Psoas muscle (tissue), 8 donors: ENCODE measurements around the gene HS3ST4. TPM values are rescaled to one million over a fixed set of nuclear protein-coding genes. Genes with fewer than 3 reads are reported as not detected.

Experiments used
- ATAC-seq, 4 donors: fragments of 200-7000 bp; cut with Tn5 transposase; one replicate each; pipeline ENCODE4 v1.9.1; 2020; ENCODE audit warnings: moderate library complexity in 3 of 4, mild to moderate bottlenecking in 2 of 4
- DNase-seq, 2 donors: peaks; one replicate each; pipeline ENCODE4 v3.0.0-alpha.2; 2020
- H3K27ac ChIP-seq: fragments of 200-600 bp; one replicate; pipeline ENCODE4 v1.8.0; 2022
- H3K27me3 ChIP-seq, 3 donors: fragments of 200-600 bp in 1 of 3; one replicate each; pipeline versions ENCODE4 v1.6.1 to v1.8.0; 2013 to 2022; ENCODE audit warnings: low read length in 2 of 3, mild to moderate bottlenecking in 2 of 3, moderate library complexity in 1 of 3; ENCODE audit not compliant: insufficient read depth in 3 of 3
- H3K36me3 ChIP-seq, 2 donors: fragments of 200-600 bp in 1 of 2; one replicate each; pipeline versions ENCODE4 v1.6.1 to v1.8.0; 2013 to 2022; ENCODE audit warnings: low read depth in 1 of 2, mild to moderate bottlenecking in 1 of 2, moderate library complexity in 1 of 2; ENCODE audit not compliant: insufficient read depth in 1 of 2
- H3K4me1 ChIP-seq: fragments of 200-600 bp; one replicate; pipeline ENCODE4 v1.8.0; 2022
- H3K4me3 ChIP-seq: fragments of 200-600 bp; one replicate; pipeline ENCODE4 v1.8.0; 2022; ENCODE audit warnings: mild to moderate bottlenecking
- H3K9me3 ChIP-seq: fragments of 200-600 bp; one replicate; pipeline ENCODE4 v1.8.0; 2022
- WGBS, 3 donors: extraction: QIAGEN DNeasy Blood & Tissue Kit; methylation state at CpG; one replicate each; pipeline versions ENCODE4 v1.1.6 to v1.1.7; 2013; 5-methylcytosine and 5-hydroxymethylcytosine counted together
- intact Hi-C, 2 donors: fragments of 100-400 bp; cut with DNase I; formaldehyde crosslinking; loops; one replicate each; pipeline versions ENCODE4 v1.11.0 to v1.14.2; 2022
- polyA plus RNA-seq, 3 donors: library from polyadenylated mRNA; stranded (reverse); fragments of 200-250 nt; gene quantifications; one replicate each; pipeline ENCODE4 v1.2.3, GENCODE V29; 2013
- total RNA-seq, 4 donors: library from RNA; stranded (reverse); fragmentation: NEBNext Ultra II Directional in 2 of 4; extraction: Animal tissue kit (Norgen Biotek cat#: 25700) in 2 of 4; gene quantifications; one replicate each; pipeline versions ENCODE4 v1.2.1 to v1.2.4, GENCODE V29; 2021 to 2023
- TF ChIP-seq, protein P1 (sequence below): fragments of 200-600 bp; IDR thresholded peaks from one replicate; pipeline ENCODE4 v1.8.0; 2022; ENCODE audit warnings: antibody characterized with exemption
- donor health status: healthy with polysubstance abuse.
- donor health status: DM: no; HTN: no; CAD: no; lungs with moderate emphysema.
- donor health status: Bipolar disorder and iron deficiency.
- donor health status: healthy.
- donor health status: DM: yes; HTN: yes; CAD: no.
- donor health status: DM: no; HTN: no; CAD: no.
- donor health status: DM: no; HTN: no; CAD: no.
- donor health status: DM: yes; HTN: yes; CAD: no.

HS3ST4 gene
- total and polyA plus RNA-seq, 7 donors = 0.01 TPM; not detected in 6

- intact Hi-C loops = no loop called here
- Histone ChIP-seq H3K36me3 (no peaks in the 10 kb centered on the region), H3K27ac (no peak overlapping the region), H3K9me3 (no peaks in the 10 kb centered on the region), H3K4me1 (no peaks in the 10 kb centered on the region), H3K27me3 (no peaks in the 10 kb centered on the region), H3K4me3 (no peak overlapping the region)
- 13 to 16% (median 14%) methylated on average over 5 of the region's 5 CpGs for WGBS, 3 donors
- TF ChIP-seq, protein P1, sequence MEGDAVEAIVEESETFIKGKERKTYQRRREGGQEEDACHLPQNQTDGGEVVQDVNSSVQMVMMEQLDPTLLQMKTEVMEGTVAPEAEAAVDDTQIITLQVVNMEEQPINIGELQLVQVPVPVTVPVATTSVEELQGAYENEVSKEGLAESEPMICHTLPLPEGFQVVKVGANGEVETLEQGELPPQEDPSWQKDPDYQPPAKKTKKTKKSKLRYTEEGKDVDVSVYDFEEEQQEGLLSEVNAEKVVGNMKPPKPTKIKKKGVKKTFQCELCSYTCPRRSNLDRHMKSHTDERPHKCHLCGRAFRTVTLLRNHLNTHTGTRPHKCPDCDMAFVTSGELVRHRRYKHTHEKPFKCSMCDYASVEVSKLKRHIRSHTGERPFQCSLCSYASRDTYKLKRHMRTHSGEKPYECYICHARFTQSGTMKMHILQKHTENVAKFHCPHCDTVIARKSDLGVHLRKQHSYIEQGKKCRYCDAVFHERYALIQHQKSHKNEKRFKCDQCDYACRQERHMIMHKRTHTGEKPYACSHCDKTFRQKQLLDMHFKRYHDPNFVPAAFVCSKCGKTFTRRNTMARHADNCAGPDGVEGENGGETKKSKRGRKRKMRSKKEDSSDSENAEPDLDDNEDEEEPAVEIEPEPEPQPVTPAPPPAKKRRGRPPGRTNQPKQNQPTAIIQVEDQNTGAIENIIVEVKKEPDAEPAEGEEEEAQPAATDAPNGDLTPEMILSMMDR = no peak
- ATAC-seq (no peak), DNase-seq (no peak)
Measured at GRCh38 chr16:26070302-26071100, 378.7 kb downstream of the HS3ST4 start.

- intact Hi-C loops = no loop called here
- H3K27ac ChIP-seq = no peak overlapping the region
- WGBS, 3 donors = 55 to 62% (median 56%) methylated on average over 9 of the region's 9 CpGs
- H3K4me3 ChIP-seq = no peak overlapping the region
- no peaks in the 10 kb centered on the region for H3K27me3 ChIP-seq
- no peaks in the 10 kb centered on the region for H3K4me1 ChIP-seq
- TF ChIP-seq, protein P1 = no peak
- ATAC-seq (no peak), DNase-seq (no peak)
- H3K9me3 ChIP-seq = no peaks in the 10 kb centered on the region
- no peaks in the 10 kb centered on the region for H3K36me3 ChIP-seq
Measured at GRCh38 chr16:26071101-26071866, 379.5 kb downstream of the HS3ST4 start.

GRCh38 chr16:26078716-26079355 lies 387.1 kb downstream of the HS3ST4 start:
- Histone ChIP-seq H3K9me3 (no peaks in the 10 kb centered on the region), H3K36me3 (no peaks in the 10 kb centered on the region), H3K4me3 (no peak overlapping the region), H3K27me3 (no peaks in the 10 kb centered on the region), H3K4me1 (no peaks in the 10 kb centered on the region), H3K27ac (no peak overlapping the region)
- TF ChIP-seq, protein P1 = no peak
- 12 to 16% (median 12%) methylated on average over 10 of the region's 10 CpGs for WGBS, 3 donors
- DNase-seq = no peak
- ATAC-seq = no peak
- intact Hi-C loops = no loop called here

GRCh38 chr16:26087091-26087490 lies 395.3 kb downstream of the HS3ST4 start:
- H3K27me3 ChIP-seq = no peaks in the 10 kb centered on the region
- WGBS, 3 donors = 62 to 75% (median 72%) methylated on average over 2 of the region's 2 CpGs
- no peak overlapping the region for H3K27ac ChIP-seq
- DNase-seq (no peak), ATAC-seq (no peak)
- TF ChIP-seq, protein P1 = no peak
- intact Hi-C loops = no loop called here
- H3K9me3 ChIP-seq = no peaks in the 10 kb centered on the region
- H3K4me1 ChIP-seq = no peaks in the 10 kb centered on the region
- H3K36me3 ChIP-seq = no peaks in the 10 kb centered on the region
- H3K4me3 ChIP-seq = no peak overlapping the region
